Measurements from ENCODE around the gene PDE3A.

PDE3A gene

DNA sequence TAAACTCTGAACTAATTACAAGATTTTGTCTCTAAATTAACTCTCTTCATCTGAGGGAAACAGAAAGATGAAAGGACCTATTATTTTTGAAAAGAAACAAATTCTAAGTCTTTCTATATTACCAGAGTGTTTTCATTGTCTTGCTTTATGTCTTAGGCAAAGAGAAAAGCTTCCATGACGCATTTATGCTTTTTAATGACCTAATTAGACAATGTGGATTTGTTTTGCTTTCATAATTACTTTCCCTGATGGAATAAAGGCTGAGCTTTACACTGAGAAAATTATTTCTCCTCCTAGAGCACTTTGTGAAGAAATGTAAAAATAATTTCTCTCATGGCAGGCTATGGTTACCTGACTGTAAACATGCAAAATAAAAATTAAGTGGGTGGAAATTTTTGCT is 188.8 kb downstream of the PDE3A start:
- Histone ChIP-seq H3K27ac (ENCODE audit: low read length) (no peak overlapping the region), H3K4me3 (ENCODE audit: low read length) (no peak overlapping the region)

DNA sequence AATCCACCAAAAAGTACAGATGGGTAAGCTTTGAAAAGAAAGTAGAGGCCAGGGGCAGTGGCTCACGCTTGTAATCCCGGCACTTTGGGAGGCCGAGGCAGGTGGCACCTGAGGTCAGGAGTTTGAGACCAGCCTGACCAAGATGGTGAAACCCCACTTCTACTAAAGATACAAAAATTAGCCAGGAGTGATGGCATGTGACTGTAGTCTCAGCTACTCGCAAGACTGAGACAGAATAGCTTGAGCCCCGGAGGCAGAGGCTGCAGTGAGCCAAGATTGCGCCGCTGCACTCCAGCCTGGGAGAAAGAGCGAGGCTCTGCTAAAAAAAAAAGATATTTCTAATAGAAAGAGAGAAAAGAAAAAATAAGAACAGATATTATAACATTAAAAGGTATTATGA is 192.6 kb downstream of the PDE3A start:
- no peak overlapping the region for H3K4me3 ChIP-seq (ENCODE audit: low read length)
- H3K36me3 ChIP-seq (ENCODE audit: control insufficient read depth, low read depth, low read length) = no peaks in the 10 kb centered on the region
- H3K4me1 ChIP-seq (ENCODE audit: control insufficient read depth, low read depth, low read length) = no peaks in the 10 kb centered on the region
- no peaks in the 10 kb centered on the region for H3K9me3 ChIP-seq (ENCODE audit: control insufficient read depth, low read depth, low read length)
- no peak overlapping the region for H3K9ac ChIP-seq (ENCODE audit: low read length)
- H3K27ac ChIP-seq (ENCODE audit: low read length) = no peak overlapping the region
- no peaks in the 10 kb centered on the region for H3K27me3 ChIP-seq (ENCODE audit: control insufficient read depth, insufficient read depth, low read length)

More for the DNA sequence above, 188.8 kb downstream of the PDE3A start:
- Histone ChIP-seq H3K4me1 (ENCODE audit: control insufficient read depth, low read depth, low read length) (no peaks in the 10 kb centered on the region), H3K27me3 (ENCODE audit: control insufficient read depth, insufficient read depth, low read length) (no peaks in the 10 kb centered on the region), H3K9ac (ENCODE audit: low read length) (no peak overlapping the region), H3K36me3 (ENCODE audit: control insufficient read depth, low read depth, low read length) (no peaks in the 10 kb centered on the region), H3K9me3 (ENCODE audit: control insufficient read depth, low read depth, low read length) (no peaks in the 10 kb centered on the region)

DNA sequence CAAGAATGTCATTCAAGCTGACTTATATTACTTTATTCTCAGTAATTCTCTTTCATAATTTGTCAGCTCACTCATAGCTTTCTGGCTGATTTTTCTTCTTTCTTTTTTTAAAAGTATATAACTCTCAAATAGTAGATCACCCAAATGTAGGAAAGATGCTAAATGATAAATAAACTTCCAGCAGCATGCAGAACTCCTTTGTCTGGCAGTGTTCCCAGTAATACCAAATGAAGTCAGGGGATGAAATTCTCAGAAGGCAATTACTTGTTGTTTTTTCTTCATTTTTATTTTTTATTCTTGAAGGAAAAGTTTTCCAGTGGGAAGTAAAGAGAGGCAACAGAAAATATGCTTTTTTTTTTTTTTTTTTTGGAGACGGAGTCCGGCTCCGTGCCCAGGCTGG is 193.5 kb downstream of the PDE3A start:
- Histone ChIP-seq H3K4me1 (ENCODE audit: control insufficient read depth, low read depth, low read length) (no peaks in the 10 kb centered on the region), H3K9me3 (ENCODE audit: control insufficient read depth, low read depth, low read length) (no peaks in the 10 kb centered on the region), H3K27me3 (ENCODE audit: control insufficient read depth, insufficient read depth, low read length) (no peaks in the 10 kb centered on the region), H3K27ac (ENCODE audit: low read length) (no peak overlapping the region), H3K36me3 (ENCODE audit: control insufficient read depth, low read depth, low read length) (no peaks in the 10 kb centered on the region), H3K4me3 (ENCODE audit: low read length) (no peak overlapping the region), H3K9ac (ENCODE audit: low read length) (no peak overlapping the region)

DNA sequence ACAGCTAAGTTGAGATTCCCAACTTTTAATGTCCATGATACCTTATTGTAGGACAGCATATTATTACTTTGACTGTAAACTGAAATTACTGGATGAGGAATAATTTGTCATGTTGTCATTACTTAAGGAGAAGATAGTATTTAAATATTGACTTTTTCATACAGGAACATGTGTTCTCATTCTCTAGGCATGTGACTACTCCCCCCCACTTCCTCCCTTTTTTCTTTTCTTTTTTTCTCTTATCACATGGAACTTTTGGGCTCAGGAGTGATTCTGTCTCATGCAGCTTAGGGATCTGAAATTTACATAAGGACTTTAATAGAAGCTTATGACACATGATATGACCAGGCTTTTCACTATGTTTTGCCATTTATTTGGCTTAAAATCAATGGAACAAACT is 199.1 kb downstream of the PDE3A start:
- Histone ChIP-seq H3K9me3 (ENCODE audit: control insufficient read depth, low read depth, low read length) (no peaks in the 10 kb centered on the region), H3K4me1 (ENCODE audit: control insufficient read depth, low read depth, low read length) (no peaks in the 10 kb centered on the region), H3K27ac (ENCODE audit: low read length) (no peak overlapping the region), H3K9ac (ENCODE audit: low read length) (no peak overlapping the region), H3K36me3 (ENCODE audit: control insufficient read depth, low read depth, low read length) (no peaks in the 10 kb centered on the region), H3K27me3 (ENCODE audit: control insufficient read depth, insufficient read depth, low read length) (no peaks in the 10 kb centered on the region), H3K4me3 (ENCODE audit: low read length) (no peak overlapping the region)

DNA sequence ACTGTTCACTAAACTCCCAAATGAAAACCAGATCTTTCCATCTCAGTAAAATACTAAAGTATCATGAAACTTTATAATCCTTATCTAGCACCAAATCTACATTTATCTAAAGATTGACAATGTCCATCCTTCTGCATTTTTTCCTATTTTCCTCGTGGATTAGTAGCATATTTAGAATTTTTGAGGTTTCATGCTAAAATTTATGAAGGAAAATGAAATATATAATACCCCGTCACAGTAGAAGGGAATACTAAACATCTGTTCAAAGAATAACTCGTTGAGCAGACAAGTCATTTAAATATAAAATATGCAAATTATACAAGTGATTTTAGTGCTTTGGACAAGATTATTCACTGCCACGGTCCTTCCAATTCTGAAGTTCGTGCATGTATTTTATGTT is 204.1 kb downstream of the PDE3A start:
- H3K4me3 ChIP-seq (ENCODE audit: low read length) = no peak overlapping the region
- H3K4me1 ChIP-seq (ENCODE audit: control insufficient read depth, low read depth, low read length) = no peaks in the 10 kb centered on the region
- no peak overlapping the region for H3K9ac ChIP-seq (ENCODE audit: low read length)
- H3K27me3 ChIP-seq (ENCODE audit: control insufficient read depth, insufficient read depth, low read length) = no peaks in the 10 kb centered on the region
- H3K9me3 ChIP-seq (ENCODE audit: control insufficient read depth, low read depth, low read length) = no peaks in the 10 kb centered on the region
- H3K27ac ChIP-seq (ENCODE audit: low read length) = no peak overlapping the region
- H3K36me3 ChIP-seq (ENCODE audit: control insufficient read depth, low read depth, low read length) = no peaks in the 10 kb centered on the region

DNA sequence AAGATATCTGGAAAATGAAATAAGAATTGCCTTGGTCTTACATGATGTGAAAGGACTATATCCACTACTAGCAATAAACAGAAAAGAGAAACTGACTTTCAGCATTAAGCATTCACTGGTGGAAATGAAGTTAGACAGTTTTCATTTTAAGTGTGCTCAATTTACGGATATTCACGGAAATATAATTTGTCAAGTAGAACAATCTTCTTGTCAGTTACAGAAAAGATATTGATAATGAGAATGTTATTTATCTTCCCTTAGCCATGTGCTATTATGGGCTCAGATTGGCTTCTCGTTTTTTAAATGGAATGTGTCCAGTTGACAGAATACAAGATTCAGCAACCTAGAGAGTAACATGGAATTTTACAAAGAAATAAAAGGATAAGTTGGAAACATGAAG is 208.2 kb downstream of the PDE3A start:
- Histone ChIP-seq H3K9me3 (ENCODE audit: control insufficient read depth, low read depth, low read length) (no peaks in the 10 kb centered on the region), H3K27ac (ENCODE audit: low read length) (no peak overlapping the region), H3K4me3 (ENCODE audit: low read length) (no peak overlapping the region), H3K9ac (ENCODE audit: low read length) (no peak overlapping the region), H3K36me3 (ENCODE audit: control insufficient read depth, low read depth, low read length) (no peaks in the 10 kb centered on the region), H3K4me1 (ENCODE audit: control insufficient read depth, low read depth, low read length) (no peaks in the 10 kb centered on the region), H3K27me3 (ENCODE audit: control insufficient read depth, insufficient read depth, low read length) (no peaks in the 10 kb centered on the region)

DNA sequence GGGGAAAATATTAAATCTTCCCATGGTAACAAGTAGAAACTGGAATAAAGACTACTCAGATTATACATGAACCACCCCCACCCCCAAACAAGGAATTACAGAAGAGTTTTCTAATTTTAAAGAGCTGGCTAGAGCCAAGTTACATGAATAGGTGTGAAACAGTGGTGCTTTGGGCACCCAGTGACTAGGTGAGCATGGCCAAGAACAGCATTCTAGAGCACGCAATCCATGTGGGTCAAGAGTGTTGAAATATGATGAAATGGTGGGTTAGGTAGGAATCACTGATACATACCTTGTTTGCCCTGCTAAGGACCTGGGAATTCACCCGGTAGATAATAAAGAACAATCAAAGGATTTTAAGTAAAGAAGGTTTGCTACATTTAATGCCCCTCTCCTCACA is 208.7 kb downstream of the PDE3A start:
- Histone ChIP-seq H3K36me3 (ENCODE audit: control insufficient read depth, low read depth, low read length) (no peaks in the 10 kb centered on the region), H3K9me3 (ENCODE audit: control insufficient read depth, low read depth, low read length) (no peaks in the 10 kb centered on the region), H3K4me1 (ENCODE audit: control insufficient read depth, low read depth, low read length) (no peaks in the 10 kb centered on the region), H3K27me3 (ENCODE audit: control insufficient read depth, insufficient read depth, low read length) (no peaks in the 10 kb centered on the region), H3K9ac (ENCODE audit: low read length) (no peak overlapping the region), H3K4me3 (ENCODE audit: low read length) (no peak overlapping the region), H3K27ac (ENCODE audit: low read length) (no peak overlapping the region)

DNA sequence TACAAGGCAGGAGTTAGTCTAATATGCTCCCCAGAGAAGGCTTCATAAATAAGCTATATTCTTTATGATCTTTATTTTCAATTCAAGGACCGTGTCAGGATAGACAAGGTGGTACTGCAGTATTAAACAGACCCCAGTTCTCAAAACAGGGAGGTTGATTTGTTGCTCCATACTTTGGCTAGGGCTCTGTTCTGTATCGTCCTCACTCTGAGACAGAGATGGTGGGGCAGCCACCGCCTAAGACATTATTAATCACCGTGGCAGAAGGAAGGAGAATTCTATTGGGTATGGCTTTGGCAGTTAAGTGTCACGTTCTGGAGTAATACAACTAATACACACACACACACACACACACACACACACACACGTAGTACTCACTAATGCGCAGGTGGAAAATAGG is 209.8 kb downstream of the PDE3A start:
- no peaks in the 10 kb centered on the region for H3K9me3 ChIP-seq (ENCODE audit: control insufficient read depth, low read depth, low read length)
- no peaks in the 10 kb centered on the region for H3K4me1 ChIP-seq (ENCODE audit: control insufficient read depth, low read depth, low read length)
- no peak overlapping the region for H3K9ac ChIP-seq (ENCODE audit: low read length)
- H3K36me3 ChIP-seq (ENCODE audit: control insufficient read depth, low read depth, low read length) = no peaks in the 10 kb centered on the region
- no peak overlapping the region for H3K4me3 ChIP-seq (ENCODE audit: low read length)
- H3K27ac ChIP-seq (ENCODE audit: low read length) = no peak overlapping the region
- H3K27me3 ChIP-seq (ENCODE audit: control insufficient read depth, insufficient read depth, low read length) = no peaks in the 10 kb centered on the region

DNA sequence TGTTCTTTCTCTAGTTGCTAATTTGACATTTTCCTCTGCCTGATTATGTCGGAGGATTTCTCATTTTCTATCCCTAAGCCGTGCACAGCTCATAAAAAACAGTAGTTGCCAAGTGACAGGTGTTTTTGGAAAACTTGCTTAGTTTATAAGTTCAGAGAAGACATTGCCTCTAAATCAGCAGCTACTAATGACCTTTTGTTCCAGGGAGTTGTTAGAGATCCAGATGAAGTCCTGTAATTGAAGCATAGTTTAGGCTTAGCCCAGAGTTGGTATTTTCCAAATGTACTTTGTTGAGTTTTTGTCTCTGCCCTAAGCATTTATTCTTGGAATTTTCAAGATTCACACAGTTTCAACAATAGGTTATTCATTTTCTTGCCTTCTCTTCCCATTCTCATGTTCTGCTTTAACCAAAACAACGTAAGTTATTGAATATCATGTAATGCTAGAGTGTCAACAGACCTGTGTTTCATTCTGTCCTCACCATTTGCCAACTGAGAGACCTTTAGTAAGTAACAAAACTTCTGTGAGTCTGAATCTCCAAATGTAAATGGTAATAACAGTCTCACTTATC is 216.8 kb downstream of the PDE3A start:
- H3K36me3 ChIP-seq (ENCODE audit: control insufficient read depth, low read depth, low read length) = no peaks in the 10 kb centered on the region
- no peak overlapping the region for H3K27ac ChIP-seq (ENCODE audit: low read length)
- no peak overlapping the region for H3K9ac ChIP-seq (ENCODE audit: low read length)
- H3K9me3 ChIP-seq (ENCODE audit: control insufficient read depth, low read depth, low read length) = no peaks in the 10 kb centered on the region
- H3K4me3 ChIP-seq (ENCODE audit: low read length) = no peak overlapping the region
- H3K4me1 ChIP-seq (ENCODE audit: control insufficient read depth, low read depth, low read length) = peaks cover 4% of the 10 kb centered on the region
- no peaks in the 10 kb centered on the region for H3K27me3 ChIP-seq (ENCODE audit: control insufficient read depth, insufficient read depth, low read length)

DNA sequence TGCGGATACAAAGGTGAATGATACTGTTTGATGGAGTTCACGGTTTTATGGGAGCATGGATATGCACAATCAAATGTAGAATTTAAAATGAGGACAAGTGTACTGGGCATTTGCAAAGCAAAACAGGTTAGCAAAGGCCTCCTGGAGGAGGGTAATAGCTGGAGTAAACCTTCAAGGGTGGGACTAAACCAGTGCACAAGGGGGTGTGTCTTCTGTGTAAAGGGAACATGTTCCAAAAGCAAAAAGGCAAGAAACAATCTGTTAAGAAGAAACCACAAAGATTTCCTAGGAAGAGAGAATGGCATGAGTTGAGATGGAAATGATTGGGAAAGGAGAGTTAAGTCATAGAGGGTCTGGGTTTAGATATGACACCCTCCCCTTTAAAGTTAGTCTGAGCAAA is 217.6 kb downstream of the PDE3A start:
- H3K4me1 ChIP-seq (ENCODE audit: control insufficient read depth, low read depth, low read length) = peaks cover 4% of the 10 kb centered on the region
- no peaks in the 10 kb centered on the region for H3K27me3 ChIP-seq (ENCODE audit: control insufficient read depth, insufficient read depth, low read length)
- H3K27ac ChIP-seq (ENCODE audit: low read length) = no peak overlapping the region
- H3K4me3 ChIP-seq (ENCODE audit: low read length) = no peak overlapping the region
- H3K9ac ChIP-seq (ENCODE audit: low read length) = no peak overlapping the region
- no peaks in the 10 kb centered on the region for H3K36me3 ChIP-seq (ENCODE audit: control insufficient read depth, low read depth, low read length)
- no peaks in the 10 kb centered on the region for H3K9me3 ChIP-seq (ENCODE audit: control insufficient read depth, low read depth, low read length)

DNA sequence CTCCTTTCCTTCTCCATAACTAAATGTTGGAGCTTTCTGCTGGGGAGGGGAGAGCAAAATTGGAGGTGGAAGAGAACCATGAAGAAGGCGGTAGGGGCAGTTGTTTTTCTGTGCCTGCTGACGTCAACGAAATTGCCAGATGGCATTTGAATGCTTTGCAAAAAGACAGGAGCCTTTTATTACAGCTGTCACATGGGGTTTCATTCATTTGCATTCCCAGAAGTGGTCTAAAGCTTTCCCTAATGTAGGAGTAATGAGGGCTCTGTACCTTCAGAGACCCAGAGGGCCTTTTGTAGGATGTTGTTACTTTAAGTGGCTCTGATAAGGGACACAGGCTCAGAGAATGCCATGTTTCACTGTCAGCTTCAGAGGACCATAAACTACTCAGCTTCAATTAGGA is 219.7 kb downstream of the PDE3A start:
- no peak overlapping the region for H3K27ac ChIP-seq (ENCODE audit: low read length)
- H3K27me3 ChIP-seq (ENCODE audit: control insufficient read depth, insufficient read depth, low read length) = no peaks in the 10 kb centered on the region
- no peaks in the 10 kb centered on the region for H3K9me3 ChIP-seq (ENCODE audit: control insufficient read depth, low read depth, low read length)
- H3K4me1 ChIP-seq (ENCODE audit: control insufficient read depth, low read depth, low read length) = peaks cover 4% of the 10 kb centered on the region
- no peak overlapping the region for H3K9ac ChIP-seq (ENCODE audit: low read length)
- H3K36me3 ChIP-seq (ENCODE audit: control insufficient read depth, low read depth, low read length) = no peaks in the 10 kb centered on the region
- H3K4me3 ChIP-seq (ENCODE audit: low read length) = no peak overlapping the region

DNA sequence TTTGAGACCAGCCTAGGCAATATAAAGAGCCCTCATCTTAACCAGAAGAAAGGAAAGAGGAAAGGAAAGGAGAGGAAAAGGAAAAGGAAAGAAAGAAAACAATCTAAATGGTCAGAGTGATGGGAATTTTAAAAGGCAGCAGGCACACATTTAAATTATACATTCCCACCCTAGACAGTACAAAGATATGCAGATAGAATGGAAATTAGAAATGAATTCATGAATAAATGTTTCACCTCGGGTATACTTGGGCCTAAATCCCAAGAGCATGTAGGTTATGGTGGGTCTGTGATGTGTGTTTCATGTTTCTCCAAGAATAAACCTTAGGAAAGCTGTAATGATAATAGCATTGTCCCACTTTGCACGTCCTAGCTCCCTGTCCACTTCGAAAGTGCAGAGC is 222.2 kb downstream of the PDE3A start:
- no peak overlapping the region for H3K27ac ChIP-seq (ENCODE audit: low read length)
- H3K27me3 ChIP-seq (ENCODE audit: control insufficient read depth, insufficient read depth, low read length) = no peaks in the 10 kb centered on the region
- peaks cover 4% of the 10 kb centered on the region for H3K4me1 ChIP-seq (ENCODE audit: control insufficient read depth, low read depth, low read length)
- no peaks in the 10 kb centered on the region for H3K36me3 ChIP-seq (ENCODE audit: control insufficient read depth, low read depth, low read length)
- H3K9me3 ChIP-seq (ENCODE audit: control insufficient read depth, low read depth, low read length) = no peaks in the 10 kb centered on the region
- H3K9ac ChIP-seq (ENCODE audit: low read length) = no peak overlapping the region
- H3K4me3 ChIP-seq (ENCODE audit: low read length) = no peak overlapping the region
